HG03565 (cell line): ENCODE measurements around the gene RIN1.
A peak's percentile ranks its signal among the peaks of the same experiment; 100 is the strongest.

Source experiments
- ATAC-seq: cut with Tn5 transposase; IDR thresholded peaks from one replicate; pipeline ENCODE4 v1.9.1; 2021; ENCODE audit warnings: mild to moderate bottlenecking, moderate library complexity; ENCODE audit not compliant: unreplicated experiment

The RIN1 gene

GRCh38 chr11:66310324-66310723, 25.9 kb downstream of the RIN1 start:
- no peak for ATAC-seq

- ATAC-seq = no peak
Measured at GRCh38 chr11:66309475-66309874, 26.8 kb downstream of the RIN1 start.

- no peak for ATAC-seq
Measured at GRCh38 chr11:66302656-66303055, 33.6 kb downstream of the RIN1 start.

GRCh38 chr11:66299186-66299585, 37.0 kb downstream of the RIN1 start:
- ATAC-seq = no peak

- no peak for ATAC-seq
Measured at GRCh38 chr11:66297610-66298009, 38.6 kb downstream of the RIN1 start.

GRCh38 chr11:66294626-66295620, 41.3 kb downstream of the RIN1 start:
- ATAC-seq = no peak

- no peak for ATAC-seq
Measured at GRCh38 chr11:66293777-66294625, 42.2 kb downstream of the RIN1 start.

GRCh38 chr11:66293352-66293751, 42.9 kb downstream of the RIN1 start:
- ATAC-seq = no peak

- ATAC-seq = no peak
Measured at GRCh38 chr11:66292543-66293332, 43.5 kb downstream of the RIN1 start.

GRCh38 chr11:66291706-66292542, 44.3 kb downstream of the RIN1 start, which contains the start of gene TMEM151A:
Gene TMEM151A, plus strand, starts transcription at chr11:66291894. Its CDS starts 120 bp downstream, at chr11:66292014.
- no peak for ATAC-seq

- no peak for ATAC-seq
Measured at GRCh38 chr11:66291303-66291705, 44.9 kb downstream of the RIN1 start.

GRCh38 chr11:66290330-66290621, 46.0 kb downstream of the RIN1 start:
- no peak for ATAC-seq

- ATAC-seq = peak; percentile 19
Measured at GRCh38 chr11:66289548-66290329, 46.5 kb downstream of the RIN1 start.

- ATAC-seq = peak; percentile 78
Measured at GRCh38 chr11:66288671-66289547, 47.3 kb downstream of the RIN1 start, which contains the start of gene YIF1A. Gene YIF1A, minus strand, starts transcription at chr11:66289143. Its CDS starts 158 bp downstream, at chr11:66288985.

- no peak for ATAC-seq
Measured at GRCh38 chr11:66287889-66288670, 48.2 kb downstream of the RIN1 start.

- ATAC-seq = no peak
Measured at GRCh38 chr11:66287211-66287888, 48.9 kb downstream of the RIN1 start.

GRCh38 chr11:66286699-66287098, 49.5 kb downstream of the RIN1 start:
- no peak for ATAC-seq
